T1000 (cell line): ENCODE data around the gene TIGD1.

Experiments used
- DNase-seq: peaks from one replicate; lab custom pipeline; 2025; ENCODE audit warnings: mixed read lengths; lab: John Stamatoyannopoulos, UW

The TIGD1 gene

GRCh38 chr2:232523682-232524597 is 26.4 kb downstream of the TIGD1 start:
- no peak for DNase-seq

- DNase-seq, result no peak
Measured at GRCh38 chr2:232523402-232523681, 27.0 kb downstream of the TIGD1 start.

- DNase-seq, result no peak
Measured at GRCh38 chr2:232522623-232523401, 27.5 kb downstream of the TIGD1 start.

- DNase-seq, result no peak
Measured at GRCh38 chr2:232521959-232522622, 28.3 kb downstream of the TIGD1 start.

- no peak for DNase-seq
Measured at GRCh38 chr2:232521098-232521497, 29.3 kb downstream of the TIGD1 start.

GRCh38 chr2:232520489-232520888 is 29.9 kb downstream of the TIGD1 start:
- DNase-seq, result no peak

GRCh38 chr2:232519581-232520438 is 30.5 kb downstream of the TIGD1 start, which contains the start of gene PRSS56:
Gene PRSS56, plus strand, starts transcription at chr2:232520388. Its CDS starts 211 bp downstream, at chr2:232520599.
- no peak for DNase-seq

- DNase-seq, result no peak
Measured at GRCh38 chr2:232518844-232519243, 31.5 kb downstream of the TIGD1 start.

- no peak for DNase-seq
Measured at GRCh38 chr2:232516551-232516950, 33.8 kb downstream of the TIGD1 start.

GRCh38 chr2:232515639-232516038 is 34.7 kb downstream of the TIGD1 start:
- no peak for DNase-seq

GRCh38 chr2:232513353-232513752 is 37.0 kb downstream of the TIGD1 start:
- DNase-seq, result no peak

GRCh38 chr2:232512602-232513001 is 37.8 kb downstream of the TIGD1 start:
- DNase-seq, result no peak

GRCh38 chr2:232511336-232511890 is 38.9 kb downstream of the TIGD1 start:
- no peak for DNase-seq

GRCh38 chr2:232508251-232508650 is 42.1 kb downstream of the TIGD1 start:
- no peak for DNase-seq

GRCh38 chr2:232506709-232507108 is 43.6 kb downstream of the TIGD1 start:
- no peak for DNase-seq

GRCh38 chr2:232505856-232506255 is 44.5 kb downstream of the TIGD1 start:
- no peak for DNase-seq

GRCh38 chr2:232504438-232504837 is 45.9 kb downstream of the TIGD1 start:
- DNase-seq, result no peak

- no peak for DNase-seq
Measured at GRCh38 chr2:232503809-232504323, 46.5 kb downstream of the TIGD1 start.

- no peak for DNase-seq
Measured at GRCh38 chr2:232502911-232503808, 47.2 kb downstream of the TIGD1 start.

GRCh38 chr2:232502511-232502910 is 47.8 kb downstream of the TIGD1 start:
- no peak for DNase-seq
